Neural progenitor cell (in vitro differentiated cells): Measurements from ENCODE around the gene STXBP5. TPM values are rescaled to one million over a fixed set of nuclear protein-coding genes. Genes with fewer than 3 reads are reported as not detected.

Experiments used
- DNase-seq: peaks from one replicate; pipeline ENCODE4 v3.0.0-alpha.2; 2016; ENCODE audit warnings: low spot score
- H2AFZ ChIP-seq: fragments of 200-600 bp; sonication (generic); replicated peaks from 2 replicates; pipeline ENCODE4 v1.6.1; 2016; ENCODE audit warnings: antibody characterized with exemption
- H3F3A ChIP-seq: fragments of 200-600 bp; sonication (generic); 2 replicates; pipeline ENCODE4 v1.6.1; 2016; ENCODE audit warnings: antibody characterized with exemption, low read depth
- H3K27ac ChIP-seq: fragments of 200-600 bp; sonication (generic); 2 replicates; pipeline ENCODE4 v1.5.1; 2016; ENCODE audit warnings: mild to moderate bottlenecking
- H3K27me3 ChIP-seq: fragments of 200-600 bp; sonication (generic); 2 replicates; pipeline ENCODE4 v1.6.1; 2016; ENCODE audit warnings: mild to moderate bottlenecking, moderate library complexity
- H3K36me3 ChIP-seq: fragments of 200-600 bp; sonication (generic); 2 replicates; pipeline ENCODE4 v1.5.1; 2016
- H3K4me1 ChIP-seq: fragments of 200-600 bp; sonication (generic); 2 replicates; pipeline ENCODE4 v1.6.1; 2016; ENCODE audit warnings: mixed run types
- H3K4me2 ChIP-seq: fragments of 200-600 bp; sonication (generic); 2 replicates; pipeline ENCODE4 v1.6.1; 2016
- H3K4me3 ChIP-seq: fragments of 200-600 bp; sonication (generic); 2 replicates; pipeline ENCODE4 v1.5.1; 2016
- H3K79me2 ChIP-seq: fragments of 200-600 bp; sonication (generic); 2 replicates; pipeline ENCODE4 v1.6.1; 2016; ENCODE audit warnings: low read depth
- H3K9ac ChIP-seq: fragments of 200-600 bp; sonication (generic); 2 replicates; pipeline ENCODE4 v1.6.1; 2016
- H3K9me3 ChIP-seq: fragments of 200-600 bp; sonication (generic); 2 replicates; pipeline ENCODE4 v1.5.1; 2016; ENCODE audit warnings: low read depth
- H4K20me1 ChIP-seq: fragments of 200-600 bp; sonication (generic); 2 replicates; pipeline ENCODE4 v1.6.1; 2016; ENCODE audit warnings: low read depth
- H3K27ac Mint-ChIP-seq: 3 replicates; pipeline ENCODE4 v1.8.0; 2021; ENCODE audit warnings: mixed read lengths
- H3K27me3 Mint-ChIP-seq: 2 replicates; pipeline ENCODE4 v1.8.0; 2022; ENCODE audit warnings: low read depth, mild to moderate bottlenecking, inconsistent platforms, moderate library complexity, mixed read lengths; ENCODE audit not compliant: insufficient read depth
- H3K36me3 Mint-ChIP-seq: 3 replicates; pipeline ENCODE4 v1.8.0; 2021; ENCODE audit warnings: mixed read lengths
- H3K4me1 Mint-ChIP-seq: 3 replicates; pipeline ENCODE4 v1.8.0; 2021; ENCODE audit warnings: mixed read lengths
- H3K4me3 Mint-ChIP-seq: 3 replicates; pipeline ENCODE4 v1.8.0; 2021; ENCODE audit warnings: mild to moderate bottlenecking, moderate library complexity, mixed read lengths
- H3K9me3 Mint-ChIP-seq: 3 replicates; pipeline ENCODE4 v1.8.0; 2020; ENCODE audit warnings: mixed read lengths
- EZH2 ChIP-seq: fragments of 200-600 bp; sonication (generic); IDR thresholded peaks from 2 replicates; pipeline ENCODE4 v1.6.1; 2017; ENCODE audit warnings: antibody characterized with exemption, mild to moderate bottlenecking, moderate library complexity
- EZH2phosphoT487 ChIP-seq: fragments of 200-600 bp; sonication (generic); IDR thresholded peaks from 2 replicates; pipeline ENCODE4 v1.6.1; 2017; ENCODE audit warnings: antibody characterized with exemption
- total RNA-seq: library from RNA; depleted of rRNA; stranded (reverse); fragments of >200 nt; gene quantifications from 2 replicates; pipeline ENCODE4 v1.2.3, GENCODE V29; 2015; ENCODE audit warnings: low replicate concordance
- TF ChIP-seq, protein P1 (sequence below): fragments of 200-600 bp; sonication (generic); IDR thresholded peaks from 2 replicates; pipeline ENCODE4 v1.5.1; 2017; ENCODE audit warnings: antibody characterized with exemption, mild to moderate bottlenecking

The STXBP5 gene
- total RNA-seq, 1 donor from 2014 or later = 12.0 TPM

DNA sequence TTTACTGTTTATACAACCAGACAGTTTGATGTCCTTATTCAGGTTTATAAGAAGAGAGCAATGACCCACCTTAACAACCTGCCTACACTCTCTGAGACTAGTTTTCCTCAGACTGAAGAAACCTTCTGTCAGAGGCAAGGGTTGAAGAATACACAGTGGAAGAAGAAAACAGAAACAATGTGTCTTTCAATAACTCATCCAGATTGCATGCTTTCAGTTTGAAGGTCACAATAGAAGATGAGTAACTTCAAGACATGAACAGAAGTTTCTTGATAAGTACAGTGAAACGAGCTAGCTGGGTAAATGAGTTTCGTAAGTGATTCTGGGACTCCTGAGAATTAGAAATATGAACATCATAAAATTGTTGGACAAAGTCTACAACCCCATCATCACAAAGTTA is 141.7 kb downstream of the STXBP5 start:
- H3K4me2 ChIP-seq = no peak overlapping the region
- H3K27me3 ChIP-seq = no peaks in the 10 kb centered on the region
- no peaks in the 10 kb centered on the region for H3K9me3 ChIP-seq
- H3K27me3 Mint-ChIP-seq = no peaks in the 10 kb centered on the region
- H3K9ac ChIP-seq = no peak overlapping the region
- peaks cover 3% of the 10 kb centered on the region for H3K36me3 Mint-ChIP-seq
- no peak for DNase-seq
- H3K4me1 Mint-ChIP-seq = no peaks in the 10 kb centered on the region
- H3K27ac ChIP-seq = no peak overlapping the region
- no peak for TF ChIP-seq EZH2phosphoT487
- TF ChIP-seq, protein P1, sequence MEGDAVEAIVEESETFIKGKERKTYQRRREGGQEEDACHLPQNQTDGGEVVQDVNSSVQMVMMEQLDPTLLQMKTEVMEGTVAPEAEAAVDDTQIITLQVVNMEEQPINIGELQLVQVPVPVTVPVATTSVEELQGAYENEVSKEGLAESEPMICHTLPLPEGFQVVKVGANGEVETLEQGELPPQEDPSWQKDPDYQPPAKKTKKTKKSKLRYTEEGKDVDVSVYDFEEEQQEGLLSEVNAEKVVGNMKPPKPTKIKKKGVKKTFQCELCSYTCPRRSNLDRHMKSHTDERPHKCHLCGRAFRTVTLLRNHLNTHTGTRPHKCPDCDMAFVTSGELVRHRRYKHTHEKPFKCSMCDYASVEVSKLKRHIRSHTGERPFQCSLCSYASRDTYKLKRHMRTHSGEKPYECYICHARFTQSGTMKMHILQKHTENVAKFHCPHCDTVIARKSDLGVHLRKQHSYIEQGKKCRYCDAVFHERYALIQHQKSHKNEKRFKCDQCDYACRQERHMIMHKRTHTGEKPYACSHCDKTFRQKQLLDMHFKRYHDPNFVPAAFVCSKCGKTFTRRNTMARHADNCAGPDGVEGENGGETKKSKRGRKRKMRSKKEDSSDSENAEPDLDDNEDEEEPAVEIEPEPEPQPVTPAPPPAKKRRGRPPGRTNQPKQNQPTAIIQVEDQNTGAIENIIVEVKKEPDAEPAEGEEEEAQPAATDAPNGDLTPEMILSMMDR = no peak
- TF ChIP-seq EZH2 = no peak
- H4K20me1 ChIP-seq = no peaks in the 10 kb centered on the region
- H3F3A ChIP-seq = no peaks in the 10 kb centered on the region
- no peak overlapping the region for H2AFZ ChIP-seq
- H3K79me2 ChIP-seq = no peaks in the 10 kb centered on the region
- no peaks in the 10 kb centered on the region for H3K36me3 ChIP-seq
- no peaks in the 10 kb centered on the region for H3K4me1 ChIP-seq
- no peaks in the 10 kb centered on the region for H3K9me3 Mint-ChIP-seq
- H3K4me3 ChIP-seq = no peak overlapping the region
- H3K27ac Mint-ChIP-seq = no peak overlapping the region
- H3K4me3 Mint-ChIP-seq = no peak overlapping the region

DNA sequence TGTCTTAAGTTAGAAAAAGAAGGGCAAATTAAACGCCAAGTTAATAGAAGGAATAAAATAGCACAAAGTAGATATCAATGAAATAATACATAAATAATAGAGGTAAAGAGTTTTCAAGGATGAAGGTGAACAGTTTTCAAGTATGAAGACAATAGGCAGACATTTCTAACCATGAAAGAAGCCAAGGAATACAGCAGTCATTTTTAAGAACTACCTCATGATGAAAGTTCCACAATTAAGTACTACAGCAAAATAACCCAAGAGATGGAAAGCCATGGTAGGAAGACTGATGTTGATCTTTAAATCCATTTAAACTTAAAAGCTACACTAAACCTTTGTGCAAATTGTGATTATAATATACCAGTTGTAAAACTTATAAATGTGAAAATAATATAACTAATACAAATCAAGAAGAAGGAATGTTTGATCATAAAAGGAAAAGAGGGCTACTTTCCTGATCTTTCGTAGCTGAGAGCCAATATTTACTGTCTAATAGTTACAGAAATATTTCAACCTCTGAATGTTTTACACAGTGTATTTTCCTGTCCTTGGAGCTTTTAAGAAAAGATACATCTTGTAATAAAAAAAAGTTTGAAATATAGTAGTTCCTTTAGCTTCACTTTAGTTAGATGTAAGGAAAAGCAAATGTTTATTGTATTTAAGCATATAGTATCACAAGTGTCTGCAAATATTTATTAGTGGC is 143.1 kb downstream of the STXBP5 start:
- Histone ChIP-seq H3K9me3 (no peaks in the 10 kb centered on the region), H3K79me2 (no peaks in the 10 kb centered on the region), H3K4me2 (no peak overlapping the region), H3F3A (no peaks in the 10 kb centered on the region), H3K4me1 (no peaks in the 10 kb centered on the region), H3K27ac (no peak overlapping the region), H2AFZ (no peak overlapping the region), H4K20me1 (no peaks in the 10 kb centered on the region), H3K27me3 (no peaks in the 10 kb centered on the region), H3K4me3 (no peak overlapping the region), H3K9ac (no peak overlapping the region), H3K36me3 (no peaks in the 10 kb centered on the region)
- Mint-ChIP-seq H3K27me3 (no peaks in the 10 kb centered on the region), H3K4me1 (no peaks in the 10 kb centered on the region), H3K36me3 (peaks cover 3% of the 10 kb centered on the region), H3K27ac (no peak overlapping the region), H3K9me3 (no peaks in the 10 kb centered on the region), H3K4me3 (no peak overlapping the region)
- no peak for TF ChIP-seq EZH2
- TF ChIP-seq, protein P1 = no peak
- no peak for TF ChIP-seq EZH2phosphoT487
- DNase-seq = no peak

DNA sequence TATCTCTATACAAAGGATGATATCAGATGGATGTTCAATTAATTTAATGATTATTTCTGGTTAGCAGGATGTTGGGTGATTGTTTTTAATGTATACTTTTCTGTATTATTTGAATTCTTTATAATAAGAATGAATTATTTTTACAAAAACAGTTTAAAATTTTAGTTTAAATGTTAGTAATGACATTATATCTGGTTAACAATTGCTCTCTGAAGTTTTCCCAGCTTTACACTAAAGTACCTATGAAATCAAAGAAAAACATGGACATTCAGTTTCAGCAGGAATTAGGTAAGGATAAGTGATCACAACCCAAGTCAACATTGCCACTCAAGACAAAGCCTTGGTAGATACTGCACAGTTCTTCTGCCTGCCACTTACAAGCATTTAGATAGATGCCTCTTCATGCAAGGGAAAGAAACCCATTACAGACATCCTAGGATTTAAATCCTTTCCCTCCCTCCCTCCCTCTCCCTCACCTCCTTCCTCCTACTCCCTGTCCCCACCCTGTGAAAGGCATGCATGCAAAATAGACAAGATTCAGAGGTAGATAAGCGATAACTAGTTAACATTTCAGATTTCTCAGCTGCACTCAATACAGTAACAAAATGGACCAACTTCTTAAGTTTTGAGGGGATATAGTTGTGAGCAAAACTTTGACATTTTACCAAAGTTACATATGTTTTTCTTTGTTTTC is 143.8 kb downstream of the STXBP5 start:
- no peaks in the 10 kb centered on the region for H3K79me2 ChIP-seq

More for the DNA sequence above, 143.8 kb downstream of the STXBP5 start:
- Histone ChIP-seq H4K20me1 (no peaks in the 10 kb centered on the region), H3K9me3 (no peaks in the 10 kb centered on the region), H3F3A (no peaks in the 10 kb centered on the region), H3K4me2 (no peak overlapping the region), H3K27me3 (no peaks in the 10 kb centered on the region), H3K36me3 (no peaks in the 10 kb centered on the region), H3K4me1 (no peaks in the 10 kb centered on the region), H3K27ac (no peak overlapping the region), H3K4me3 (no peak overlapping the region), H3K9ac (no peak overlapping the region), H2AFZ (no peak overlapping the region)
- no peak overlapping the region for H3K4me3 Mint-ChIP-seq
- no peaks in the 10 kb centered on the region for H3K4me1 Mint-ChIP-seq
- TF ChIP-seq EZH2phosphoT487 (no peak), EZH2 (no peak)
- TF ChIP-seq, protein P1 = no peak
- DNase-seq = no peak
- H3K27me3 Mint-ChIP-seq = no peaks in the 10 kb centered on the region
- no peak overlapping the region for H3K27ac Mint-ChIP-seq
- peaks cover 3% of the 10 kb centered on the region for H3K36me3 Mint-ChIP-seq
- no peaks in the 10 kb centered on the region for H3K9me3 Mint-ChIP-seq
